ACC112 (cell line): ENCODE measurements around the gene MARCHF10.

ENCODE experiments used
- H2AFZ ChIP-seq: fragments of 200-600 bp; sonication (generic); one replicate; pipeline ENCODE4 v1.6.0; 2017; ENCODE audit warnings: antibody characterized with exemption, low read length; ENCODE audit not compliant: unreplicated experiment
- H3K27ac ChIP-seq: fragments of 200-600 bp; sonication (generic); 2 replicates; pipeline ENCODE4 v1.5.1; 2014; ENCODE audit warnings: low read depth, mild to moderate bottlenecking, antibody characterized with exemption, low read length, moderate library complexity
- H3K27me3 ChIP-seq: fragments of 200-600 bp; sonication (generic); 2 replicates; pipeline ENCODE4 v1.6.1; 2014; ENCODE audit warnings: mild to moderate bottlenecking, antibody characterized with exemption, low read length, moderate library complexity, mixed read lengths; ENCODE audit not compliant: insufficient read depth
- H3K36me3 ChIP-seq: fragments of 200-600 bp; sonication (generic); 2 replicates; pipeline ENCODE4 v1.6.1; 2016; ENCODE audit warnings: mild to moderate bottlenecking, antibody characterized with exemption, low read length, moderate library complexity, mixed read lengths; ENCODE audit not compliant: insufficient read depth
- H3K4me1 ChIP-seq: fragments of 200-600 bp; sonication (generic); one replicate; pipeline ENCODE4 v1.6.1; 2016; ENCODE audit warnings: low read length, mixed read lengths; ENCODE audit not compliant: insufficient read depth, unreplicated experiment, control insufficient read depth
- H3K4me3 ChIP-seq: fragments of 200-600 bp; sonication (generic); 2 replicates; pipeline ENCODE4 v1.5.1; 2014; ENCODE audit warnings: mild to moderate bottlenecking, low read depth, low read length
- H3K79me2 ChIP-seq: fragments of 200-600 bp; sonication (generic); one replicate; pipeline ENCODE4 v1.6.0; 2016; ENCODE audit warnings: low read length; ENCODE audit not compliant: control insufficient read depth, unreplicated experiment, insufficient read depth

The MARCHF10 gene

DNA sequence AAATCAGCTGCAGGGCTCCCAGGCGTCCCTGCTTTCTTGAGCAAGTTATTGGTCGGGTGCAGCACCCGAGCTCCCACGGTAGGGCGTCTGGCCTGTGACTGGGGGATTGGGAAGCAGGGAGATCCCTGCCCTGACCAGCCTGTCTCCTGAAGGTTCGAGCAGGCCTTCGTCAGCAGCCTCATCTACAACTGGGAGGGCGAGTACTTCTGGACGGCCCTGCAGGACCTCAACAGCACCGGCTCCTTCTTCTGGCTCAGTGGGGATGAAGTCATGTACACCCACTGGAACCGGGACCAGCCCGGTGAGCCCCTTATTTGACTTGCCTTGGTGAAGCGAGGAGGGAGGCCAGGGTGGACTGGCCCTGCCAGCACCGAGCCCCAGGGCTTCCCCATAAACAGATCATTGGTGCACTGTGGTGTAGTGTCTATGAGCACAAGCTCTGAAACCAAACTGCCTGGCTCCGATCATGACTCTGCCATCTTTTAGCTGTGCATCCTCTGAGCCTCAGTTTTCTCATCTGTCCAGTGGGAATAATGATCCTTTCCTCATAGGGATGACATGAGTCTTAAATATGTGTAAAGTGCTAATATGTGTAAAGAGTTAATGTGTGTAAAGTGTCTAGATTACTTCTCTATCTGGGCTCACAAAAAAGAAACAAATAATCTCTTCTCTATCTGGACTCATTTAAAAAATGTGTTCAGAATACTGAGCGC, 131.7 kb downstream of the MARCHF10 start:
- Histone ChIP-seq H3K79me2 (no peaks in the 10 kb centered on the region), H2AFZ (no peak overlapping the region), H3K4me1 (no peaks in the 10 kb centered on the region), H3K36me3 (peaks cover 6% of the 10 kb centered on the region; the same call in 1 of the 2 replicates), H3K27ac (no peak overlapping the region), H3K4me3 (no peak overlapping the region), H3K27me3 (no peaks in the 10 kb centered on the region)

DNA sequence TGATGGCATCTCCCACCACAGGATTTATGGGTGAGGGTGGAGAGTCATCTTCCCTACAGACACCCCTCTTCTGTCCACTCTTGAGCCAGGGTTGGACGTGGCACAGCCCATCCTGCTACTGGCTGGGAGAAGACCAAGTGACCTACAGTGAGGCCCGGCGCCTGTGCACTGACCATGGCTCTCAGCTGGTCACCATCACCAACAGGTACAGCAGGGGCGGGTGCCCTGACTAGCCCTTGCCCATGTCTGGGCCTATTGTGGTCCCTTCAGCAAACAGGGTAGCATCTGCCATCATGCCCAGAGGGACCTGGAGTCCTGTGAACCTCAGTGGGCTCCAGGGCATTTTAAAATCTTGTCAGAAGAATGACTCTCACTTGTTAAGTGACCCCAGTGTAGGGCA, 132.4 kb downstream of the MARCHF10 start:
- no peaks in the 10 kb centered on the region for H3K79me2 ChIP-seq

DNA sequence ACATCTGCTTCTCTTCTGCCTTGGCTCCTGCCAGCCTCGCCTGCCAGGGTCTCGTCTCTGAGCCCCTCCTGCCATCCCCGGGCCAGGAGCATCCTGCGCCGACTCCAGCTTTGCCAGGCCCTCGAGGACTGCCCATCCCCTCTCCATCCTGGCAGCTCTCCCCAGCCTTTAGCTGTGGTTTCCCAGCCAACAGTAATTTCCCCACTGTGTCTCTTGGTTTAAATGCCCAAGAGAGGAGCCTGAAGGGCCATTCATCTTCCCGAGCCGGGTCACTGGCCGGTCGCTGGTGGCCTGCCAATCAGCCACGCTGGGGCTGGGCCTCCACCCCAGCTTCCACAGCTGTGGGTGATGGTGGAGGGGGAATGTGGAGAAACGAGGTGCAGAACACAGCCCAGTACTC, 132.9 kb downstream of the MARCHF10 start:
- Histone ChIP-seq H3K4me3 (no peak overlapping the region), H3K36me3 (peaks cover 6% of the 10 kb centered on the region; the same call in 1 of the 2 replicates), H3K27me3 (no peaks in the 10 kb centered on the region), H3K79me2 (peaks cover 3% of the 10 kb centered on the region), H3K27ac (no peak overlapping the region), H3K4me1 (no peaks in the 10 kb centered on the region), H2AFZ (no peak overlapping the region)

More for the DNA sequence above, 132.4 kb downstream of the MARCHF10 start:
- H3K4me3 ChIP-seq, result no peak overlapping the region
- peaks cover 6% of the 10 kb centered on the region; the same call in 1 of the 2 replicates for H3K36me3 ChIP-seq
- H3K27ac ChIP-seq, result no peak overlapping the region
- H3K4me1 ChIP-seq, result no peaks in the 10 kb centered on the region
- no peaks in the 10 kb centered on the region for H3K27me3 ChIP-seq
- H2AFZ ChIP-seq, result no peak overlapping the region

GRCh38 chr17:62674841-62675240, 133.3 kb downstream of the MARCHF10 start:
- Histone ChIP-seq H3K27ac (no peak overlapping the region), H2AFZ (no peak overlapping the region), H3K79me2 (peaks cover 4% of the 10 kb centered on the region), H3K4me1 (no peaks in the 10 kb centered on the region), H3K27me3 (no peaks in the 10 kb centered on the region), H3K36me3 (peaks cover 6% of the 10 kb centered on the region; the same call in 1 of the 2 replicates), H3K4me3 (no peak overlapping the region)

DNA sequence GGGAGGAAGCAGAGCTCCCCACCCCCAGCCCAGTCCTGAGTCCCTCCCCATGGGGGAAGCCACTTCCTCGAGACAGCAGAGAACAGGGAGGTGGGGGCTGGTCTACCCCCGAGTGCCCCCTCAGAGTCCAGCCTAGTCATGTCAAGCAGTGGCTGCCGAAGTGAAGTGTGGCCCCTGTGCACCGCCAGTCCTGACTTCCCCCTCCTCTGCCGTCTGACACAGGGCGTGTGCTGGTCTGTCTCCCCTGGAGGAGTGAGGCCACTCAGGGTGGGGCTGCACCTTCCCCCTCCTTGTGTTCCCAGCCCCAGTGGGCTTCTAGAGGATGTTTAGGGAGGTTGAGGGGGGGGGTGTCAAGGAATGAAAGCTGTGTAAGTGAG, 133.8 kb downstream of the MARCHF10 start:
- Histone ChIP-seq H3K27me3 (no peaks in the 10 kb centered on the region), H3K79me2 (peaks cover 4% of the 10 kb centered on the region), H3K4me3 (no peak overlapping the region), H3K36me3 (peaks cover 3% of the 10 kb centered on the region; the same call in 1 of the 2 replicates), H2AFZ (no peak overlapping the region), H3K27ac (no peak overlapping the region), H3K4me1 (no peaks in the 10 kb centered on the region)

DNA sequence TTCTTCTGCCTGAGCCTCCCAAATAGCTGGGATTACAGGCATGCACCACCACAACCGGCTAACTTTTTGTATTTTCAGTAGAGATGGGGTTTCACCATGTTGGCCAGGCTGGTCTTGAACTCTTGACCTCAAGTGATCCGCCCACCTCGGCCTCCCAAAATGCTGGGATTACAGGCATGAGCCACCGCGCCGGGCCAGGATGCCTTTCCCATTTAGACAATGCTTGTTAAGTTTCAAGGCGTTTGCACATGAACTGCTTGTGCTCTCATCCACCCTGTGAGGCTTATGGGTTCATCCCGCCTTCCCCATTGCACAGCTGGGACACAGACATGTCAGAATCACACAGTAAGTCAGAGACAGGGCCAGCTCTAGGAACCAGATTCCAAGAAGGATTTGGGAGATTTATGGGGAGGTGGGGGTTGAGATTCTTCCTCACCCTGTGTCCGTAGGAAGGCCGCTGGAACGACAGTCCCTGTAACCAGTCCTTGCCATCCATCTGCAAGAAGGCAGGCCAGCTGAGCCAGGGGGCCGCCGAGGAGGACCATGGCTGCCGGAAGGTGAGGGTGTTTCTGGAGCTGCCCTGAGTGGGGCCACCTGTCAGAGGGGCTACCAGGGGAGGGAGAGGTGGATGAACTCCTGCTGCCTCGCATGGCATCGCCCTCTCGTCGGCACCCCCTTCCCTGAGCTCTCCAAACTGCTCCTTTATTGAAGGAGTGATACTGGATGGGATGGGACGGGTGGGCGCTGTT, 134.3 kb downstream of the MARCHF10 start:
- Histone ChIP-seq H2AFZ (no peak overlapping the region), H3K36me3 (no peaks in the 10 kb centered on the region), H3K27me3 (no peaks in the 10 kb centered on the region), H3K79me2 (peaks cover 4% of the 10 kb centered on the region), H3K27ac (no peak overlapping the region), H3K4me3 (no peak overlapping the region), H3K4me1 (no peaks in the 10 kb centered on the region)

DNA sequence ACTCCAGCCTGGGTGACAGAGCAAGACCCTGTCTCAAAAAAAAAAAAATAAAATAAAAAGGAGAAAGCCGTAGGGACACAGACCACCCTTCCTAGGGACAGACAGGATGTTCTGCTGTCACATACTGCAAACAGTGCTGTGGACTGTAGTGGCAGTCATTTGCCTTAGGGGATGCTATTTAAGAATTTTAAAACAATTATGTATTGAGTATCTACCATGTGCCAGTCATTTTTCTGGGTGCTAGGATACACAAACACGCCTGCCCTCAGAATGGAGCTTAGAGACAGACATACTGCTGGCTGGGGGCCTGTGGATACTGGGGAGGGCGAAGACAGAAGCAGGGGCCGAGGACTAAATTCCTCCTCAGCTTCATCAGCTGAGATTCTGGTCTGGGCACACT, 135.2 kb downstream of the MARCHF10 start:
- peaks cover 4% of the 10 kb centered on the region for H3K79me2 ChIP-seq
- H3K27me3 ChIP-seq, result no peaks in the 10 kb centered on the region
- no peak overlapping the region for H3K27ac ChIP-seq
- H3K4me3 ChIP-seq, result no peak overlapping the region
- H3K4me1 ChIP-seq, result no peaks in the 10 kb centered on the region
- no peak overlapping the region for H2AFZ ChIP-seq
- H3K36me3 ChIP-seq, result no peaks in the 10 kb centered on the region

DNA sequence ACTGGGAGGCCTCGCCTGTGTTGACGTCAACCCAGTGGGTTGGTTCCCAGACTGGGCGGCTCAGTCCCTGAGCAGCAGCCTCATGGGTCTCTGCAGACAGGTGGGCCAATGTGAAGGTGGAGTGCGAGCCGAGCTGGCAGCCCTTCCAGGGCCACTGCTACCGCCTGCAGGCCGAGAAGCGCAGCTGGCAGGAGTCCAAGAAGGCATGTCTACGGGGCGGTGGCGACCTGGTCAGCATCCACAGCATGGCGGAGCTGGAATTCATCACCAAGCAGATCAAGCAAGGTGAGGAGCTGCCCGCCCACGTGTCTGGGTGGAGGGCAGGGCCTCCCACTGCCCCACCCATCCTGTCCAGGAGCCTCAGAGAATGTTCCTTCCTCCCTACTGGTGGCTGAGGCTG, 136.6 kb downstream of the MARCHF10 start:
- Histone ChIP-seq H3K27me3 (no peaks in the 10 kb centered on the region), H3K27ac (no peak overlapping the region), H3K79me2 (peaks cover 4% of the 10 kb centered on the region), H3K36me3 (no peaks in the 10 kb centered on the region), H3K4me3 (no peak overlapping the region), H2AFZ (no peak overlapping the region), H3K4me1 (no peaks in the 10 kb centered on the region)

DNA sequence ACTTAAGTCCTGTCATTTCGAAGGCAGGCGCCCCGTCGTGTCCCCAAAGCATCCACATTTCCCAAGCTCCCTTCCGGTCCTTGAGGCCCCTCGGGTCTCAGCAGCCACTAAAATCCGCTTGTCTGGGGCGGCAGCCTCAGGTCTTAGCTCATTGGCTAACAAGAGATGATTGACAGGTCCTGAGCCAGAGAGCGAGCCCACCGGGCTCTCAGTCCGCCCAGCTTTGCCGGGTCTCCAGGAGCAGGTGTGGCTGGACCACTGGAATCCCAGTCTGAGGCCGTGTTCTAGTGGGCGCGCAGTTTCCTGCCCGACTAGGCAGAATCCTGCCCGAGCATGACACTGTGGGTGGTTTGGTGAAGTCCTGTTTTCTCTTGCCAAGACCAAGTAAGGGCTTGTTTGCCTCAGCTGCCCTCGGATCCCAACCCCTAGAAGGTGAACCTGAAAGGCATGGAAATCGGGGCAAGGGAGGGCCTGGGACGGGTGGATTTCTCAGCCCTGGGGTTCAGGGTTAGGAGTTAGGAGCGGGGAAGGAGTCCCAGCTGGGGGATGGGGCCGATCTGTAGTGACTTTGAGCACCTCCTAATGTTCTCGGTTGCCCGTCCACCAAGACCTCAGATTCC, 137.8 kb downstream of the MARCHF10 start:
- Histone ChIP-seq H3K4me3 (no peak overlapping the region), H3K27ac (no peak overlapping the region), H2AFZ (no peak overlapping the region), H3K4me1 (no peaks in the 10 kb centered on the region), H3K36me3 (no peaks in the 10 kb centered on the region), H3K27me3 (no peaks in the 10 kb centered on the region), H3K79me2 (peaks cover 4% of the 10 kb centered on the region)

GRCh38 chr17:62668091-62668804, 139.9 kb downstream of the MARCHF10 start:
- H3K4me1 ChIP-seq, result no peaks in the 10 kb centered on the region
- H3K27ac ChIP-seq, result no peak overlapping the region
- peaks cover 4% of the 10 kb centered on the region; the same call in 1 of the 2 replicates for H3K36me3 ChIP-seq
- no peak overlapping the region for H2AFZ ChIP-seq
- peaks cover 4% of the 10 kb centered on the region for H3K79me2 ChIP-seq
- H3K27me3 ChIP-seq, result no peaks in the 10 kb centered on the region
- H3K4me3 ChIP-seq, result no peak overlapping the region
